DND-41 (cell line): ENCODE results near the gene SNX20.

Experiments
- EZH2 ChIP-seq: IDR thresholded peaks from 3 replicates; pipeline ENCODE4 v1.6.1; 2012; ENCODE audit warnings: borderline replicate concordance, low read depth, mild to moderate bottlenecking, moderate library complexity, low read length, inconsistent platforms; ENCODE audit not compliant: severe bottlenecking
- TF ChIP-seq, protein P1 (sequence below): IDR thresholded peaks from 2 replicates; pipeline ENCODE4 v1.5.1; 2012; ENCODE audit warnings: borderline replicate concordance, low read length, moderate library complexity, mild to moderate bottlenecking; ENCODE audit not compliant: poor library complexity, severe bottlenecking; ENCODE audit errors: extremely low read depth

DNA sequence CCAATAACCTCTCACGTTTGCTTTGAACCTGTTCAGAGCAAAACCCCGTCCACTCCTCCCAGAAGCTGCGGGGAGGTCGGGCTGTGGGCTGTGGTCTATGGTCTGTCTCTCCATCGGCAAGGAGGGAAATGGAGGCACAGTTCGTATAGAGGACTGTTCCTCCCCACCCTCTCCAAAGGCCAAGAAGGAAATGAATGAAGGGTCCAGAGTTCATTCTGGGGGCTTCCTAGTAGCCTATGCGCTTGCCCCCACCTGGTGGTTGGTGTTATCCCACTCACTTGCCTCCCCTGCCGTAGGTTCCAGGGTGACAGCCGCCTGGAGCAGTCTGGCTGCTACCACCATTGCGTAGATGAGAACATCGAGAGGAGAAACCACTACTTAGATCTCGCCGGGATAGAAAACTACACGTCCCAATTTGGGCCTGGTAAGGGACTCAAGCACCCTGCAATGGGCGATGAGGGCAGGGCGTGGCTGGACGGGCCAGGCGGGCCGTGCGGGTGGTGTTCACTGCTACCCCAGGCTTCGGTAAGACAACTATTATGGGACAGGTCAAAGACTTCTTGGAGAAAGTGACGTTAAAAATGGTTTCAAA lies 49.0 kb downstream of the SNX20 start:
- TF ChIP-seq, protein P1, sequence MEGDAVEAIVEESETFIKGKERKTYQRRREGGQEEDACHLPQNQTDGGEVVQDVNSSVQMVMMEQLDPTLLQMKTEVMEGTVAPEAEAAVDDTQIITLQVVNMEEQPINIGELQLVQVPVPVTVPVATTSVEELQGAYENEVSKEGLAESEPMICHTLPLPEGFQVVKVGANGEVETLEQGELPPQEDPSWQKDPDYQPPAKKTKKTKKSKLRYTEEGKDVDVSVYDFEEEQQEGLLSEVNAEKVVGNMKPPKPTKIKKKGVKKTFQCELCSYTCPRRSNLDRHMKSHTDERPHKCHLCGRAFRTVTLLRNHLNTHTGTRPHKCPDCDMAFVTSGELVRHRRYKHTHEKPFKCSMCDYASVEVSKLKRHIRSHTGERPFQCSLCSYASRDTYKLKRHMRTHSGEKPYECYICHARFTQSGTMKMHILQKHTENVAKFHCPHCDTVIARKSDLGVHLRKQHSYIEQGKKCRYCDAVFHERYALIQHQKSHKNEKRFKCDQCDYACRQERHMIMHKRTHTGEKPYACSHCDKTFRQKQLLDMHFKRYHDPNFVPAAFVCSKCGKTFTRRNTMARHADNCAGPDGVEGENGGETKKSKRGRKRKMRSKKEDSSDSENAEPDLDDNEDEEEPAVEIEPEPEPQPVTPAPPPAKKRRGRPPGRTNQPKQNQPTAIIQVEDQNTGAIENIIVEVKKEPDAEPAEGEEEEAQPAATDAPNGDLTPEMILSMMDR = no peak
- no peak for TF ChIP-seq EZH2
